Right renal pelvis (tissue), 4 donors: Measurements from ENCODE around the gene LANCL3. TPM values are rescaled to one million over a fixed set of nuclear protein-coding genes. Genes with fewer than 3 reads are reported as not detected.
"Not testable (repeated sequence)": the region's sequence is repeated elsewhere in the genome, so short reads cannot be mapped to it uniquely, and the experiment has no call there.

Experiments
- DNase-seq, 4 donors: peaks; one replicate each; pipeline ENCODE4 v3.0.0-alpha.2; 2013; ENCODE audit warnings: low read depth in 4 of 4, low spot score in 3 of 4, missing footprints in 1 of 4
- polyA plus RNA-seq, 4 donors: library from polyadenylated mRNA; unstranded; fragments of 120-200 nt; gene quantifications; one replicate each; pipeline ENCODE4 v1.2.1, GENCODE V29; 2013; ENCODE audit not compliant: insufficient read length in 4 of 4

The LANCL3 gene
- polyA plus RNA-seq, 4 donors = 0.13 to 0.24 (median 0.18) TPM

DNA sequence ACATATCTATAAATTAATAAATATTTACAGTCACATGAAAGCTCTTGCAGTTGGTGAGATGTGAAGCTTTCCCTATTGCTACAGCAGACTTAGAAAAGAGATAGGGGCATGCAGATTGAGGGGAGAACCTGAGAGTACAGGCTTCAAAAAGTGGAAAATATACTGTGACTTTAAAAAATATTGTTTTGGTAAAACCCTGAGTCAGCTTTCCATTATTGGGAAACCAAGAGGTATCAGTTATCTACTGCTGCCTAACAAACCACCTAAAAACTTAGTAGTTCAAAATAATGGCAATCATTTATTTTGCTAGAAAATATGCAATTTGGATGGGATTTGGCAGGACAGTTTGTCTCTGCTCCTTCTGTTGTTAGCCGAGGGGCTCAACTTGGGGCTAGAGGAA lies 38.3 kb downstream of the LANCL3 start:
- DNase-seq = no peak

DNA sequence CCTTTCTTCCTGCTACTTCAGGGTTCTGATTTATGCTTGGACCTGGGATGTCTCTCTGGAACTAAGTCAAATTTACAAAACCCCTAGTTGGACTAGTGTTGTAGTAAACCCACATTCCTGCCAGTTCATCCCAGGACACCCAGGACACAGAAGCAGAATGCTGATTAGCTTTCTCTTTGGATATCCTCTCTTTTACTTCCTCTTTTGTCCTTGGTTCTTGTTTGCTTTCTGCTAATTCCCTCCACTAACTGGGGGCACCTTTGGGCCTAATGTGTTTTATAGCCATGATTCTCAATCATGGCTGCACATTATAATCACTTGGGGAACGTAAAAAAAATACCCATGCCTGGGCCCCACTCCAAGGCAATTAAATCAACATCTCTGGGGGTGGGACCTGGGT lies 42.5 kb downstream of the LANCL3 start:
- DNase-seq = no peak

DNA sequence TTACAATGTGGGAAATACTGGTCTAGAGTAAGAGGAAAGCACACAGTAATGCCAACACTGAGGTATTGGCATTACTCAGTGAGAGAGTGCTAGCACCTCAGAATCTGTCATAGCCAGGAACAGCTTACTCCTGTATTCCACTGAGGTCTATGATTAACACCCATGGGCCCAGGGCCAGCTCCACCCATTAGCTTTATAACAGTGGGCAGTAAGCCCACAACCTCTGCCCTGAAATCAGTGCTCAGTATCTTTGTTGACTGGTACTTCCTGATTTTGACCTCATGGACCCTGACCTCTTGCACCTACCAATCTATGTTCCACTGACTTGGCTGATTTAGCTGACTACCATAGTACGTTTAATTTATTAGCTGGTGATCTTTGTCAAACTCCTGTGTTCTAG lies 56.1 kb downstream of the LANCL3 start:
- no peak for DNase-seq

DNA sequence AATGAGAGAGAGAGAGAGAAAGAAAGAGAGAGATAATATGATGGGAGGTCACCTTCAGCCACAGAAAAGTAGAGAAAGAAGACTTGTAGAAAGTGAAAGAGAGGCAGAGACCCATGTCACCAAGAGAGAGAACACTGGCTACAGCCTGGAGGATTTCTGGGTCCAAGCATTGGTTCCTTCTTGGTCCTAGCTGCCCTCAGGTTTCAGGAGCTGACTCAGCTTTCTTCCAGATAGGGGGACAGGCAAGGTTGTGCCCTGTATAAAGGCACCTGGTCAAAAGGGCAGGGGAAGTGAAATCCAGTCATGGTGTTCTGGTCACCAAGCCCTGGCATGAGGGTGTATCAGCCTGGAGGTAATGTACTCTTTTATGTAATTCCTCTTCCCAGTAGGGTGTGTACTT lies 66.6 kb downstream of the LANCL3 start:
- no peak for DNase-seq

DNA sequence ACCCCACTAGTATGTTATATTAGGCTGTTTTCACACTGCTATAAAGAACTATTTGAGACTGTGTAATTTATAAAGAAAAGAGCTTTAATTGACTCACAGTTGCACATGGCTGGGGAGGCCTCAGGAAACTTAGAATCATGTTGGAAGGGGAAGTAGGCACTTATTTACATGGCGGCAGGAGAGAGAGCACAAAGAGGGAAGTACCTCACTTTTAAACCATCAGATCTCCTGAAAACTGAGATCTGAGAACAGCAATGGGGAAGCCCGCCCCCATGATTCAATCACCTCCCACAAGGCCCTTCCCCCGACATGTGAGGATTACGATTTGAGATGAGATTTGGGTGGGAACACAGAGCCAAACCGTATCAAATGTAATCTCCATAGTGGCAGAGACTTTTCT lies 68.7 kb downstream of the LANCL3 start:
- no peak for DNase-seq

DNA sequence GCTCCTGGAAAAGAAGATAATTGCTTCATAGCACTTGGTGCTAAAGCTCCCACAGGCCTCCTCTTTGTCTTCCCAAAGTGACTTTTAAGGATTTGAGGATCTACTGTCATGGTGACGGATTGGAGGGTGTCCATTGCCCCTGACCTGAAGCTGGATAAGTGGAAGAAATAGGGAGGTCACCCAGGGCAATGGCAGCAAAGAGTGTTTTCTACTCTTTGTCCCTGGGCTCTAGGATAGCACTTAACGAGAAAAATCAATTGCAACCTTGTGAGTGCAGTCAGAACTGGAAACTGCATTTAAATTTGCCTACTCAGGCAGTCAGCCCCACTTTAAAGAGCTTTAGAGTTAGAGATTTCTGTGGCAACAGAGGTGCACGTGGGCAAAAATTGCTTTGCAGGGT lies 70.4 kb downstream of the LANCL3 start:
- DNase-seq = no peak

DNA sequence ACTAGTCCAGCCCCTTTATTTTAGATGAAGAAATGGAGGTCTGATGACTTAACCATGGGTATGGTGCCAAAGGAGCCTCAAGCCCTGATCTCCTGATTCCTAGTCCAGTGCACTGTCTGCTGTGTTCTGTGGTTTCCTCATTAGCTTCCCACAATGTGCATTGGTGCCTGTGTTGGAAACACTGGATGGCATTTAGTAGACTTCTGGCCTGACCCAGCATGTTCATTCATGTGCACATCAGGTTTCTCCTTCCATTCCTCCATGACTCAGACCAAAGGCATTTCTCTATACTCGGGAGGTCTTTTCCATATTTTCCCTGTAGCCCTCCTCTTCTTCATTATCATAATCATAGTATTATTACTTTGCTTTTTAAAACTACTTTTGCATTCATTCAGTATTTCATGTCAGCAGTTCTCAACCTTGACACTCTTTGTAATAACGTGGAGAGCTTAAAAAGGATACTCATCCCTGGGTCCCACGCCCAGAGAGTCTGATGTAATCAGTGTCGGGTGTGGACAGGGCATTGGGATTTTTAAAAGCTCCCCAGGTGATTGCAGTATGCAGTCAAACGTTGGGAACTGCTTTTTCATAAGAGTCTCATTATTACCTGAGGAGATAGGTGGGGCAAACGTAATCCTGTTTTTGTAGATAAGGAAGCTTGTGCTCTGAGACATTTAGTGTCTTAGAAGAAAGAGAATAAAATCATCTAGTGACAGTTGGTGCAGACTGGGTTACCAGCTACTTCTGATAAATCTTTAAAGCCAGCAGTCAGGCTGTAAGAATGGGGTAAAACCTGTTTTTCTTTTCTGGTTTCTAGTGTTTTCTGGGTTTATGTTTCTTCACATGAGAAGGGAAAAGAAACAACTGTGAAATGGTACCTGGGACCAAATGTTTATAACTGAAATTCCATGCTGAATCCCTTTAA lies 73.2 kb downstream of the LANCL3 start:
- DNase-seq = no peak

DNA sequence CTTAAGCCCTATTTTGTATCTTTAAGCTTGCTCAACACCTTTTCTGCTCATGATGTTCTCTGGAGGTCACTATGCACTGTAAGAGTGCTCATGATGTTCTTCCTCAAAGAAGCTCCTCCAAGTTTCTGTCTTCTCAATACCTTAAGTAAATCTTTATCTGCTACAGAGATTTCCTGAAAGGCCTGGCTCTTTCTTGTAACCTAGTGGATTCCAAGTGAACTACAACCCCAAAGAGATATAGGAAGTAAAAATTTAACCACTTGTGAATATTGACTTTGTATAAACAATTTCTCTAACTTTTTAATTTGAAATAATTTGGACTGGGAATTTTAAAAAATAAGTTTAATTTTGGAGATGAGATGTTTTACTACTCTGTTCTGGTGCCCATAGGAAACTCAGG lies 74.8 kb downstream of the LANCL3 start:
- DNase-seq = no peak

DNA sequence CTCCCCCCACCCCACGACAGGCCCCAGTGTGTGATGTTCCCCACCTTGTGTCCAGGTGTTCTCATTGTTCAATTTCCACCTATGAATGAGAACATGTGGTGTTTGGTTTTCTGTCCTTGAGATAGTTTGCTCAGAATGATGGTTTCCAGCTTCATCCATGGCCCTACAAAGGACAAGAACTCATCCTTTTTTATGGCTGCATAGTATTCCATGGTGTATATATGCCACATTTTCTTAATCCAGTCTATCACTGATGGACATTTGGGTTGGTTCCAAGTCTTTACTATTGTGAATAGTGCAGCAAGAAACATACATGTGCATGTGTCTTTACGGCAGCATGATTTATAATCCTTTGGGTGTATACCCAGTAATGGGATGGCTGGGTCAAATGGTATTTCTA lies 79.4 kb downstream of the LANCL3 start:
- not testable (repeated sequence) for DNase-seq

DNA sequence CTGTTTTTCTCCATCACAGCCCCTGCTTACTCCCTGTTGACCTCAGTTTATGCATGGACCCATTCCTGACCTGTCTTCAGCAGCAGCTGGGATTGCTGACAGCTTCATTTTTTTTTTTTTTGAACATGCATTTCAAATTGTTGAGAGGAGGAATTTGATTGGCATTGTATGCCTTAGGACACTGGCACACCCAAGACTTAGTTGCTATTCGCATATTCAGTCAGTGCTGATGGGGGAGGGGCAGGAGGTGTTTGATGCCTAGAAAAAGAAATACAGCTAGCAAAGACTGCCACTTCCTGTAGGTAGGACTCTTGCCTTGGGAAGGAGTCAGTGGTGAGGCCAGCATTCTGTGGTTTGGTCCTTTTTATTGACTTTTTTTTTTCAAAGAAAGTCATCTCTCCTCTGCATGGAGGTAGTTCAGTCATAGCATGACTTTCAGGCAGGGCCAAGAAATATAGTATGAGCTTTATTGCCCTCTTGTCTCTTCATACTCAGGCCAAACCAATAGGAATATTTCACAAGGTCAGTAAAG lies 80.5 kb downstream of the LANCL3 start:
- no peak for DNase-seq

DNA sequence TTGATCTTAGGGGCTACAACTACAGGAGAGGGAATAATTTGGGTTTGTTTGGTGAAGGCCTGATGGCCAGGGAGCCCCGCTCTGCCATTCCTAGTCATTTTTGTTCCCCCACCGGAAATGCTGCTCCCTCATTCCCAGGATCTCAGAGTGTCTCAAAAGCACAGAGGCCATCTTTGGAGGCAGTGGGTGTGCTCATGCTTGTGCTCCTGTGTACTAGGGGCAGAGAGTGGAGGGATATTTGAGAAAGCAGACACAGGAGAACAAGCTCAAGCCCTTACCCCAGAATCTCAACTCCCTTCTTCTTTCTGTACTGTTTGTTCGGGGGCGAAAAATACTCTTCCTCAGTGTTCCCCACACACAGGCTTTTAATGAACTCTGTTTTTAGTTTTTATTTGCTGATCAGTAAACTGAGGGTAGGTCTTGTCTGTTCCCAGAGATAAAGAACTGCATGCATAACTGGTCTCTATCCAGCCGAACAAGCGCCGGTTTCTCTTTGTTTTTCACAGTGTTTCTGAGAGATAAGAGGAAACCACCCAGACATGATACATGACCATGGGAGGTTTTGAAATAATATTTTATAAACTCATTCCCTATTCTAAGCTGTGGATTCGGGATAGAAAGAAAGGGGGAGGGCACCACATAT lies 81.2 kb downstream of the LANCL3 start:
- DNase-seq = no peak

DNA sequence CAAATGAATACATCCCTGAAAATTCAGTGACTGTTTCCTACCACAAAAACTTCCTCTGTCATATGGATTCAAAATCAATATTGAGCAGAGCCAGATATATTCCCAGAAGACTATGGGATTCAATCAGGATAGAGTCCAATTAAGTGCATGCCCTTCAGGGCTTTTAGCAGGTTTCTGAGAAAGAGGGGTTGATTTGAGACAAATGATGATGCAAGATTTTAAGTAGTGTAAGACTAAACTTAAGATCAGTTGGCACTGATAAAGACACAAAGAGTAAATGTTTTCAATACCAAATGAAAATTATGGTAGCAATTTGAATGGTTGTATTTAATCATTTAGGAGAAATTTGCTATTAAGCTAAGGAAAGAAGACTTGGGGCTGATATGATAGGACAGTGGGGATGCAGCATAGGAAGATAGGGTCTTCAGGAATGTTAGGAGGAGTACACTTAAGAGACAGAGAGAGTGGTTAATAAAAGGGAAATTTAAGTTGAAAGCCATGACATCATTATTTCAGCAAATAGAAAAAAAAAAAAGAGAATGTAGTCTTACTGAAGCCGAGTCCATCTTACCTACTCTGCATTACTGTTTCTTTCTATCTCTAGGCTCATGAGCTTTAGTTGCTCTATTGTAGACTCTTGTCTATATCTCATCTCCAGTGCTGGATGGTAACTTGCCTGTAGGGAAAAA lies 82.1 kb downstream of the LANCL3 start:
- no peak for DNase-seq

DNA sequence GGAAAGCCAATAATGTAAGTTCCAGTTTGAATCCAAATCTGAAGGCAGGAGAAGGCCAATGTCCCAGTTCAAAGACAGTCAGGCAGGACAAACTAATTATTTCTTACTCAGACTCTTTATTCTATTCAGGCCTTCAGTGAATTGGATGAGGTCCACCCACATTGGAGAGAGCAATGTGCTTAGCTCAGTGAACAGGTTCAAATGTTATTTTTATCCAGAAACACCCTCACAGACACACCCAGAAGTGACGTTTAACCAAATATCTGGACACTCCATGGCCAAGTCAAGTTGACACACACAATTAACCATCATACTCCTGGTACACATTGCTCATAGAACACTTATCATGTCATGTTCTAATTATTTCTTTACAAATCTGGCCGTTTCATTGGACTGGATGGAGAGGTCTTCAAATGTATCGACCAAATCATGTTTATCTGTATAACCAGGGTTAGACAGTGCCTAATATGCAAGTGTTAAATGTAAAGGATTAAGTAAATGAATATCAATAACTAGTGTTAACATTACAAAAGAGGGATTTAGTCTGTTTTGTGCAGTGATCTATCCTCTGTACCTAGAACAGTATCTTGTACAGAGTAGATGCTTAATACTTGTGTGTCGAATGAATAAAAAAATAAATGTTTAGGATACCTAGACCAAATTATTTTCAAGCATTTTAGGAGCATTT lies 87.0 kb downstream of the LANCL3 start:
- no peak for DNase-seq

DNA sequence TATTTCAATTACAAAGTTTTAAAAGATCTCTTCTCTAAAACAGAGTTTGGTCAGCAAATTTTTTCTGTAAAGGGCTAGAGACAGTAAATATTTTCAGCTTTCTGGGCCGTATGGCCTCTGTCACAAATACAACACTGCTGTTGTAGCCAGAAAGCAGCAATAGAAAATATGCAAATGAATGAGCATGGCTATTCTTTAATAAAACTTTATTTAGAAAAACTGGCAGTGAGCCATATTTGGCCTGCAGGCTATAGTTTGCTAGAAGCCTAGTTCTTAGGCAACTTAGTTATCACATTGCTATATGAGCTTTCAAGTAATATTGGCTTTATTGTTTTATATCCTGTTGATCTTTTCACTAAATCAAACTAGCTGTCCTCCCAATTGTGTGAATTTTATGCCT lies 87.6 kb downstream of the LANCL3 start:
- DNase-seq = no peak

DNA sequence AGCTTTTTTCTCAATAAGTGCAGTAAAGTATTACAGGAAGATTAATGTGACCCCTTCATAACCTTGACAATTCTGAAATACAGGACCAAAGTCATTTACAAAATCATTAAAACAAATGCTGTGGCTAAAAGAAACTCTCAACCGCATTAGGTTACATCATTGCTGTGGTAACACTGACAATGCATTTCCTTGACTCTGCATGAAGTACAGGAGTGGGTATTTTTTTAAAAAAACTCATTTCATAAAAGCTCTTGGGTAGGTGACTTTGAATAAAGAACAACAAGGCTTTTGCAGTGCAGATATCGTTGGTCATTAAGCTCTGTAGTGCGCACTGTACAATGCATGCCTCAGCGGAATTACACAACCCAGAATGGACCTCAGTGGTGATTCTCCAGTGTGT lies 90.7 kb downstream of the LANCL3 start:
- DNase-seq = no peak

DNA sequence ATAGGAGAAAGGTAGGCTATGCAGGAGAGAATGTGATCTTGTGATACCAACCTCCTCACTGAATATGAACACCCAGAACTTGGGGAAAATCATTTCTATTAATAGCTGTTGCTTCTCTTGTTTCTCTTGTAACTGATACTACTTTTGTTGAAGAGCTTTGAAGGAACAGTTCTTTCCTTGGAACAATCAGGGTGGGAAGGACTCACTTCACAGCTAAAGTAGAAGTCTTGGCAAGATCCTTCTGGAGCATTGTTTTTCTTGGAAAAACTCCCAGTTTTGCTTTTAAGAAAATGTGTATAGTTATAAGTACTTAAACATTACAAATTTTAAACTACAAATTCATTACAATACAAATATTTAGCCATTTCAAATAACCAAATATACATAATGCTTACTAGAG lies 95.1 kb downstream of the LANCL3 start:
- DNase-seq = no peak

DNA sequence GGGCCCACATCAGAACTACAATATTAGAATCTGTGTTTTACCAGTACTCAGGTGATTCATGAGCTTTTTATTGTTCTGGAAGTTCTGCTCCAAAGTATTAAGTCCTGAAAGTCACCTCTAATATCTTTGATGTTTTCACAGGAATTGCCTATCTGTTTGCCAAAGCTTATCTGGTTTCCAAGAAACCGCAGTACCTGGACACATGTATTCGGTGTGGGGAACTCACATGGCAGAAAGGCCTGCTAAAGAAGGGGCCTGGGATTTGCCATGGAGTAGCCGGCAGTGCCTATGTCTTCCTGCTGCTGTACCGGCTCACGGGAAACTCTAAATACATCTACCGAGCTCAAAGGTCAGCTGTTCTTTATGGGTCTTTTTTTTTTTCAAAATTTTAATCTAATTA lies 95.7 kb downstream of the LANCL3 start:
- DNase-seq = no peak

DNA sequence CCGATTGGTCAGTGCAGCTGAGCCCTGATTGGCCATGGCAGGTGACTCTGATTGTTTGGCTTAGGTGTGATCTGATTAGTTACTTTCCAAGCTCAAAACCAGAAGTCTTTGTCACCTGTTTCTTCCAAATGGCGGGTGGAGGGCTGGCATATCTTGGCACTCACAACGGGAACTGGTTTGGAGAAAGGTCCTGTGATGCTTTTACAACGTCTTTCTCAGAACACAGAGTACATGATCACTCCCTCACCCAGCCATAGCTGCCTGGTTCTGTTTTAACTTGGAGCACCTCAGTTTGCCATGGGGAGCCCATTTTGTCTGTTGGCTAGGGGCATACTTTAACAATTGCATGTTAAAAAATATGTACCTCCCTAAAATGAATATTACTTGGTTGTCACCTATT lies 101.1 kb downstream of the LANCL3 start:
- DNase-seq = no peak

DNA sequence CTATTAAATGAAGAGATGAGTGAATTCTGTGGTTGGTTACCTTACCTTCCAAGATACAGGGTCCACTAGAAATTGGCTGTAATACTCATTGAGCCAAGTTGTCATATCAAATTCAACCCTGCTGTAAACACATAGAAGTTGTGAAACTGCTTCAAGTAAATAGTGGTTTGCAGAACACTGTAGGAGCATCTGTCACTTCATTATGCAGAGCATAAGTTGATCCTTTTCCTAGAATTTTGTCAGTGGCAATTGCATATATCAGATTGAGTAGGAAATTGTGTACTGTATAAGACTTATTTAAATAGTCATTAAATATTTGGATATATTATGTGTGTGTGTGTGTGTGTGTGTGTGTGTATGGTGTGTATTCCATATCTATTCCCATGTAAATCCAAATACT lies 105.3 kb downstream of the LANCL3 start:
- DNase-seq = no peak

DNA sequence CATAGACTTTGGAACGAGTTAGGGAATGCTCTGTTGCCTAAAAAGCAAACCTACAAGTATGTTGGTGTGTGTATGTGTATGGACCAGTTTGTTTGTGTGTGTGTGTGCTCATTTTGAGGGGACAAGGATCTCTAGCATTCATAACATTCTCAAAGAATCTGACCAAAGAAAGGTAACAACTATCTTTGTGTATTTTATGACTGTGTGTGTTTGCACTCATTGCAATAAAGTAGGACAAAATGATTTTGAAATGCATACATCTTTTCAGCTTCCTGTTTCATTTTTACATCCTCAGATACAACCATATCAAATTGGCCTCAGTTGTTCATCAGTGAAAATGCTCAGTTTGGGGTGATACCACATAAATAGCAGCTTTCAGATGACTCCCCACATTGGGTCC lies 105.8 kb downstream of the LANCL3 start:
- DNase-seq = no peak

DNA sequence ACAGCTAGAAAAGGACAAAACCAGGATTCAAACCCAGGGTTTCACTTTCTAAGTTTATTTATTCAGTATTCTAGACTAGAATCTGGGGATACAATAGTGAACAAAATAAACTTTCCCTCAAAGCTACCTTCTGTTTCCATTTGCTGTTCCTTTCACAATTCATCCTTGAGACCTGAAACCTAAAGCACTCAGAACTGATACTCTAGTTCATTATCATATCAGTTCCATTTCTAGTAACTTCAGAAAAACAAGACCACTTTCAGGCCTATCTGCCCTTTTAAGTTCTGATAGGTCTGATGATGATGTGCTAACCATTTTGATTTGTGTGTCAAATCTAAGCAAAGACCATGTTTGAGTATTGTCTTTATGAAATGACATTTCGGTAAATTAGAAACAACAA lies 106.3 kb downstream of the LANCL3 start:
- no peak for DNase-seq
